ENCODE data around the gene PPIG.
"Not testable (repeated sequence)": the region's sequence is repeated elsewhere in the genome, so short reads cannot be mapped to it uniquely, and the experiment has no call there.

The PPIG gene

GRCh38 chr2:169584005-169584877 is at the start of gene PPIG:
Gene PPIG, plus strand, starts transcription at chr2:169584351. Its CDS starts 19,691 bp downstream, at chr2:169604042.
- peak; percentile 91 for DNase-seq

GRCh38 chr2:169539460-169539859 is 44.7 kb upstream of the PPIG start:
- DNase-seq = not testable (repeated sequence)

GRCh38 chr2:169540146-169540545 is 44.0 kb upstream of the PPIG start:
- DNase-seq = no peak

- no peak for DNase-seq
These were observed 41.7 kb upstream of the PPIG start for GRCh38 chr2:169542433-169542832.

GRCh38 chr2:169546756-169547155 is 37.4 kb upstream of the PPIG start:
- DNase-seq = no peak

GRCh38 chr2:169561364-169561763 is 22.8 kb upstream of the PPIG start:
- DNase-seq = no peak

GRCh38 chr2:169562084-169562483 is 22.1 kb upstream of the PPIG start:
- not testable (repeated sequence) for DNase-seq

GRCh38 chr2:169562519-169562918 is 21.6 kb upstream of the PPIG start:
- no peak for DNase-seq

GRCh38 chr2:169565686-169566085 is 18.5 kb upstream of the PPIG start:
- DNase-seq = no peak

GRCh38 chr2:169569948-169570347 is 14.2 kb upstream of the PPIG start:
- DNase-seq = no peak

GRCh38 chr2:169570752-169571151 is 13.4 kb upstream of the PPIG start:
- not testable (repeated sequence) for DNase-seq

GRCh38 chr2:169571571-169571970 is 12.6 kb upstream of the PPIG start:
- DNase-seq = no peak

GRCh38 chr2:169572189-169572588 is 12.0 kb upstream of the PPIG start:
- no peak for DNase-seq

- DNase-seq = no peak
These were observed 11.4 kb upstream of the PPIG start for GRCh38 chr2:169572821-169573159.

GRCh38 chr2:169573160-169573973 is 10.8 kb upstream of the PPIG start, which contains the start of gene FASTKD1:
Gene FASTKD1, minus strand, starts transcription at chr2:169573865. Its CDS starts 1,836 bp downstream, at chr2:169572029.
- DNase-seq = peak; percentile 80

GRCh38 chr2:169573974-169574299 is 10.2 kb upstream of the PPIG start:
- no peak for DNase-seq

GRCh38 chr2:169574539-169574938 is 9.6 kb upstream of the PPIG start:
- DNase-seq = not testable (repeated sequence)

- not testable (repeated sequence) for DNase-seq
These were observed 8.9 kb upstream of the PPIG start for GRCh38 chr2:169575264-169575663.

- DNase-seq = no peak
These were observed 5.1 kb upstream of the PPIG start for GRCh38 chr2:169579044-169579443.

- not testable (repeated sequence) for DNase-seq
These were observed 1.4 kb upstream of the PPIG start for GRCh38 chr2:169582552-169583266.

- no peak for DNase-seq
These were observed 633 bp upstream of the PPIG start for GRCh38 chr2:169583518-169583917.

GRCh38 chr2:169585673-169586072 is 1.5 kb downstream of the PPIG start:
- DNase-seq = no peak

GRCh38 chr2:169590804-169591203 is 6.7 kb downstream of the PPIG start:
- no peak for DNase-seq
